OCI-LY1 (cell line): ENCODE measurements around the gene MICU1.

Source experiments
- CTCF ChIP-seq: fragments of 200-600 bp; sonication (generic), shearing (Covaris generic); IDR thresholded peaks from 2 replicates; pipeline ENCODE4 v1.5.1; 2017; ENCODE audit warnings: mild to moderate bottlenecking, antibody characterized with exemption, low read length, moderate library complexity, mixed read lengths
- EZH2 ChIP-seq: fragments of 200-600 bp; sonication (generic), shearing (Covaris generic); IDR thresholded peaks from 2 replicates; pipeline ENCODE4 v1.8.0; 2017; ENCODE audit warnings: borderline replicate concordance, mixed run types, mild to moderate bottlenecking, antibody characterized with exemption, low read length, moderate library complexity, mixed read lengths

DNA sequence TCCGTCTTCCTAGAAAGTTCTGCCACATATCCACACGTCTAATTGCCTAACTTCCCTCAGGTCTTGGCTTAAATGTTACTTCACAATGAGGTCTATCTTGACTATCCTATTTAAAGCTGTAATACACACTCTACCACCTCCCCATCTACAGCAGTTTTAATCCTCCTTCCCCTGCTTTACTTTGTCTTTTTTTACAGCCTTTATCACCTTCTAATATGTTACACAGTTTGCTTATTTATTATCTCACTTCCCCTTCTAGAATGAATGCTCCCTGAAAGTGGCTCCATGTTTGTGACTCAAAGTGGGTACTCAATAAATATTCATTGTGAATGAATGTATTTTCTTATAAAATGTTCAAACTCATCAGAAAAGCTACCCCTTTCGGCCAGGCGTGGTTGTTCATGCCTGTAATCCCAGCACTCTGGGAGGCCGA, 13.6 kb upstream of the MICU1 start:
- TF ChIP-seq CTCF (no peak), EZH2 (no peak)
